K562 (cell line): ENCODE results near the gene DHRS11.

Source experiments
- ELF2 ChIP-seq: fragments of 250-450 bp; sonication (Bioruptor Pico); IDR thresholded peaks from 2 replicates; pipeline ENCODE4 v1.5.0; 2021; ENCODE audit warnings: mild to moderate bottlenecking
- MED1 ChIP-seq: sonication (generic); formaldehyde crosslinking; IDR thresholded peaks from 2 replicates; pipeline ENCODE4 v1.8.1; 2023; ENCODE audit warnings: missing genetic modification reagents, borderline replicate concordance

GRCh38 chr17:36553459-36553858, 38.2 kb upstream of the DHRS11 start:
- TF ChIP-seq MED1 (no peak), ELF2 (CRISPR knock-in tag) (no peak)
